Stimulated activated CD8-positive, alpha-beta memory T cell treated with anti-CD3 and anti-CD28 coated beads, Interleukin-7, amount 100 ng/mL, for 1 hour (primary cell): Measurements from ENCODE around the gene GALNT9.

Experiments used
- DNase-seq, 2 donors: peaks; one replicate each; pipeline ENCODE4 v3.0.0-alpha.2; 2020; ENCODE audit warnings: low read depth in 2 of 2

GALNT9 gene

DNA sequence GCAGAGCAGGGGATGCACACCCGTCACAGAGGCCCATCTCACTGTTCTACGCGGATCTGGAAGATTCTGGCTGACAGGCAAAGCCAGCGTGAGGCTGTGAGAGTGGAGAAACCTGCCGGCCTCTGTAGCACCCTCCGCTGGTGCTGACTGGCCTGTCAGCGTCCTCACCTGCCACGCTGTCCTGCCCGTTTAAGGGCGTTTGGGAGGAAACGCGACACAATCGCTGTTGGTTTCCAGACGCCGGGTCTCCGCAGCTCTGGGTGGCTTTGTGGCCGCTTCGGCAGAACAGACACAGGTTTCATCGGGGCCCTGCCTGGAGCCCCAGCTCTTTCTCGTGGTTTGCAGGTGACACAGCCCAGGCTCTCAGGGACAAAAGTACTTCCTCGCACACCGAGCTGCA, 114.5 kb downstream of the GALNT9 start:
- DNase-seq, result no peak

DNA sequence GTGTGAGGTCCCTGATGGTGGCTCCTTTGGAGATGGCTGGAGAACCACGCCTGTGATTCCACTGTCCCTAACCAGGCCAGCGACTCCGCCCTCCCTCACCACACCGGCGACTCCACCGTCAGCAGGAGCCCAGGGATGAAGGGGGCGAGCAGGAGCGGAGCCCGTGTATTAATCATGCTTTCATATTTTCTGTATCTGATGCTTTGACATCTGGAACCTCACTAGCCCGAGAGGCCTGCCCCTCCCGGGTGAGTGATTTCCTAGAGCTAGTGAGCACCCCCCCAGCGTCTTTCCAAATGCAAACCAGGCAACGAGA, 115.3 kb downstream of the GALNT9 start:
- no peak for DNase-seq

DNA sequence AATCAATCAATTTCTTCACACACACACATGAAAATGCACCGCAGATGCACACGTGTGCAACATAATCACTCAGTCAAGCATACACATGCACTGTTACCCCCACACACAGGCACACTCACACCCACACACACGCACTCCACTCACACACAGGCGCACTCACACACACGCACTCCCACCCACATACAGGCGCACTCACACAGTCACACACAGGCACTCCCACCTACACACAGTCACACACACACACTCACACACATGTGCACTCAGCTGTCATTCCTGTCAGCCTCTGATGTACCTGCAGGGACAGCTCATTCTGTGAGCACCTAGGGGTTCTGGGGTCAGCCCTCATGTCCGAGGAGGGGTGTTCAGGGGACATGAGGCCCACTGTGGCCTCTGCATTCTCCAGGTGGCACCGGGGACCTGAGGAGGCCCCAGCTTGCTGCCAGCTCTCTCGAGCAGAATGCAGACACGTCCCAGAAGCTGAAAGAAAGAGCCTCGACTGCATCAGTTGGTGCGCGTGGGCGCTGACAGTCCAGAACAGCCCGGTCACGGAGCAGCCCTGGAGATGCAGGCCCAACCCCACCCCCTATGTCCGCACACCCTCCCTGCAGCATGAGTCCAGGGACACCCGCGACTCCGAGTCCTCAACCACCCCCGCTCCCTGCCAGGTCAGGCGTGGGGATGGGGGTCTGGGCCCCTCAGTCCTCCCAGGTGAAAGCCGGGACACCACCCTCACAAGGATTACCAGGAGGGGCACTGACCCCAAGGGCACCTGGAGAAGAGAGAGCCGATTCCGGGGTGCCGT, 115.8 kb downstream of the GALNT9 start:
- no peak for DNase-seq

DNA sequence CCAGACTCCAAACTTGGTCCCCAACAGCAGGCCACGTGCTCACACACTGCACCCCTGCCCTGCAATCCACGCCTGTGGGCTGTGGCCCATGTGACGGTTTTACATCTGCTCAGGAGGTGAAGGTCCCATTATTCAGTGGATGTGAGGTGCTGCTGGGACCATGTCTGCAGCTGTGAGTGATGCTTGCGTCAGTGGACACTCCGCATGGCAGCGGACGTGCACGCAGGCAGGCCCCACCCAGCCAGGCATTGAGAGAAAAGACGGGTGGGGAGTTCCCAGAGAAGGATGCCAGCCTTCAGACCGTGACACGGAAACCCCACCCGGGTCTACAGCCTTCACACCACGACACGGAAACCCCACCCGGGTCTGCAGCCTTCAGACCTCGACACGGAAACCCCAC, 117.6 kb downstream of the GALNT9 start:
- DNase-seq, result no peak

DNA sequence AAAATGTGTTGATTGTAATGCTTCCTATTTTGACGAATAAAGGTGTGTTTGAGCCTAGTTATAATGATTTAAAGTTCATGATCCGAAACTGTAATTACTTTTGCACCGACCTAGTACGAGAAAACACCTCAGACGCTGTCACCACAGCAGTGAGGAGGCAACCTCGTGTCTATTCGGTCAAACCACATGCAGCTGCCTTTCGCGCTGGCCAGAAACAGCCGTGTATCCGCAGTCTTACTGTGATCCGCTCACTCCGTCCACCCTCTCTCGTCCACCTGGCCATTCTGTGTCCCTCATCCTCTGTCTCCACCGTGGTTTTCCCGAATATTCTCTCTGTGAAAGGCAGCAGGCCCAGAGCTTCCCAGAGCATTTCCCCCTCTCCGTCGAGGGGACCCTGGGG, 118.1 kb downstream of the GALNT9 start:
- no peak for DNase-seq

DNA sequence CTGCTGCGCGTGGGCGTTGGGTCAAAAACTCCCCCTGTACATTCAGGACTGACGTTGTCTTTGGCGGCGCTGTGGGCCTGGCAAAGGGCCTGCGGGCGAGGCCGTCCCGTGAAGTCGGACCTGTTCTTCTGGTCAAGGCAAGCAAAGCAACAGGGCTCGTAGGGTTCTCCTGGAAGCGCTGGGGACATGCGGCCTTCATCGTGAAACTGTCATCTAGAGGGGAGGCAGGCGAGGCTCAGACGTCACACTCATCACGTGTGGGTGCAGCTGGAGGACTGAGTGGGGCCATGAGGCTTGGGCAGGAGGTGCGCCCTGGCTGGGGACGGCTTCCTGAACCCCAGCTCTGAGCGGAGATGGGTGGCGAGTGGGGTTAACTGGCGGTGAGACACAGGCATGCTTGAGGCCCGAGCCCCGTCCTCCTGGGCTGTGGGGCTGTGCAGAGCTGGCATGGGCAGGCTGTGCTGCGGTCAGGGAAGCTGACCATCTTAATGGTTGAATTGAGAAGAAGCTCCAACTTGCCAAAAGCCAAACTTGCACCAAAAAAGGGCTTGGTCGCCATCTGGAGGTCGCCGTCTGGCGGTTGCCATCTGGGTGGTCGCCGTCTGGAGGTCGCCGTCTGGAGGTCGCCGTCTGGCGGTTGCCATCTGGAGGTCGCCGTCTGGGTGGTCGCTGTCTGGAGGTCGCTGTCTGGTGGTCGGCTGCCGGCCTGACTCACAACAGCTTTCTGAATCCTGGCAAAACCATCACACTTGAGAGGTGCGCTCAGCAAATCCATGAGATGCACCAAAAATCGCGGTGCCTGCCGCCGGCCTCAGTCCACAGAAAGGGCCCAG, 119.0 kb downstream of the GALNT9 start:
- no peak for DNase-seq

DNA sequence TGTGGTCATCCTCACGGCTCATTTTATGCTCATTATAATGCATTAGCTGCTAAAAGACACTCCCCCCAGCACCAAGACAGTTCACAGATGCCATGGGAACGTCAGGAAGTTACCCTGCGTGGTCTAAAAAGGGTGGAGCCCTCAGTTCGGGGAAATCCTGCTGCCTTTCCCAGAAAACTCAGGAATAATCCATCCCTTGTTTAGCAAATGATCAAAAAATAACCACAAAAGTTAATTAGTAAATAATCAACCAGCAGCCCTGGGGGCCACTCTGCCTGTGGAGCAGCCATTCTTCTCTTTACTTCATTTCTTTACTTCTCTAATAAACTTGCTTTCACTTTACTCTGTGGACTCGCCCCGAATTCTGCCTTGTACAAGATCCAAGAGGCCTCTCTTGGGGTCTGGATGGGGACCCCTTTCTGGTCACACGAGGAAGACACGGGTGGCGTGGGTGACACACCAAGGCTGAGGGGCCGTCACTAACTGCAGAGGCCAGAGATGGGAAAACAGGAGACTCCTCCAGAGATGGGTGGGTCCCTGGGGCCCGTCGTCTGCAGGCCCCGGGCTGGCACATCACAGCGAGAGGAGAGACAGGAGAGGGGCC, 119.7 kb downstream of the GALNT9 start:
- DNase-seq, result no peak

DNA sequence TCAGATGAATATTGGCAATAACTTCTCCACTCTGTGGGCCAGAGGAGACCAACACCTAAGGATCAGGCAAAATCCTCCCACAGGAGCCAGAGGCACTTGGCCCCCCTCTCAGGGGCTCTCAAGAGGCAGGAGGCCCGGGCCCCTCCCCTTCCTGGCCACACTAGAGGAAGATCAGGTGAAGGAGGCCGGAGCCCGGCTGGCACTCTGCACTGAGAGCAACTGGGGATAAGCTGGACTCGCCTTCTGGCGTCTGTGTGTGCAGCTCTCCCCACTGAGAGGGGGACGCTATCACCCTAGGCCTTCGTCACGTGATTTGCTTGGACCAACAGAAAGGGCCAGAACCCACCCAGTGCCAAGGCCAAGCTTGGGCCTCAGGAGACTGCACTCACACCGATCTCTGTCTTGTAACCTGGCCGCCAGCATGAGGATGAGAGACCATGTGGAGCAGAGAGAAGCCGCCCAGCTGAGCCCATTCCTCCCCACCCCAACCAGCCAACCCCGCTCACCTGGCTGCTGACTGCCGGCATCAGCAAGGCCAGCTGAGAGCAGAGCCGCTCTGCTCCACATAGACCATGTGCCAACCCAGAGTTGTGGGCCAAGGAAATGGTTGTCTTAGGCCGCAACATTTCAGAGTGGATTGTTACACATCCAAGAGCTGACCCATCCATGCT, 121.1 kb downstream of the GALNT9 start:
- DNase-seq, result no peak

DNA sequence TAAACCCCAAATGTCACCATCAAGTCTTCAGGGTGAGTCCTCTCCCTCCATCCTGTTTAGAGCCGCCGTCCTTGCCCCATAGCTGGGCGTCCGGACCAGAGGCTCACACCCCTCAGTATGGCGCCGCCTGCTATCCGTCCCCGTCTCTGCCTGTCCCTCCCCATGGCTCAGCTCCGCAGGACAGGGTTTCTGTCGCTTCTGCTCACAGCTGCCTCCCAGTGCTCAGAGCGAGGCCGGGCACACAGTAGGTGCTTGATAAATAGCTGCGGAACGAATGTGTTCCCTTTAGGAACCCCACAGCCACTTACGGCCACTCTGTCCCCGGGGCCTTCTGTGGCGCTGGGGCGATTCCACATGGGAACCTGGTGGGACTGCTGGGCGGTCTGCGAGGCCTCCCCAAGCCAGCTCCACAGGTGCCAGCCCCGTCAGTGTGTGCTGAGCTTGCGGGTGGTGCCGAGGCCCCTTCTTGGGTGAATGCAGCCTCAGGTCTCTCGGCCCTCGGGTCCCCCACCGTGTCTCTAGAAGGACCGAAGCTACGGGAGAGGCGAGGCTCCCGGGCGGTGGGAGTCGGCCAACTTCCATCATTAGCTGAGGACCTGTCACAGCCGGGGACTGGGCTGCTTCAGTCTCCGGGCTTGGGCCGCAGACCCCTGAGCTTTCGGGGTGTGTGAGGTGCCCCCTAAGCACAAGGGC, 122.2 kb downstream of the GALNT9 start:
- DNase-seq, result no peak

DNA sequence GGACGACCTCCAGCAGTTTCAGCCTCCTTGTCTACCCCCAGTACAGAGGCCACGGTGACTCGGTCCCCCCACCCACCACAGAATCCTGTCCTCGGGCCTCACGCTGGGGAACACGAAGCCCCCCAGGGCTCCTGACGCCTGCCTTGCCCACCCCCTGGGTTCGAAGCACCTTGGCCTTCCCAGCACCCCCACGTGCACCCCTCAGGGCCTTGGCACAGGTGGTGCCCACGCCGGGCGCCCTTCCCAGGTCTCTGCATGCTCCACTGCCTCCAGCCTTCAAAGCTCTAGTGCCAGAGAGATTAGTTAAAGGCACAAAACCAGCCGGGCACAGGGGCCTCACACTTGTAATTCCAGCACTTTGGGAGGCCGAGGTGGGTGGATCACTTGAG, 123.3 kb downstream of the GALNT9 start:
- DNase-seq, result no peak

DNA sequence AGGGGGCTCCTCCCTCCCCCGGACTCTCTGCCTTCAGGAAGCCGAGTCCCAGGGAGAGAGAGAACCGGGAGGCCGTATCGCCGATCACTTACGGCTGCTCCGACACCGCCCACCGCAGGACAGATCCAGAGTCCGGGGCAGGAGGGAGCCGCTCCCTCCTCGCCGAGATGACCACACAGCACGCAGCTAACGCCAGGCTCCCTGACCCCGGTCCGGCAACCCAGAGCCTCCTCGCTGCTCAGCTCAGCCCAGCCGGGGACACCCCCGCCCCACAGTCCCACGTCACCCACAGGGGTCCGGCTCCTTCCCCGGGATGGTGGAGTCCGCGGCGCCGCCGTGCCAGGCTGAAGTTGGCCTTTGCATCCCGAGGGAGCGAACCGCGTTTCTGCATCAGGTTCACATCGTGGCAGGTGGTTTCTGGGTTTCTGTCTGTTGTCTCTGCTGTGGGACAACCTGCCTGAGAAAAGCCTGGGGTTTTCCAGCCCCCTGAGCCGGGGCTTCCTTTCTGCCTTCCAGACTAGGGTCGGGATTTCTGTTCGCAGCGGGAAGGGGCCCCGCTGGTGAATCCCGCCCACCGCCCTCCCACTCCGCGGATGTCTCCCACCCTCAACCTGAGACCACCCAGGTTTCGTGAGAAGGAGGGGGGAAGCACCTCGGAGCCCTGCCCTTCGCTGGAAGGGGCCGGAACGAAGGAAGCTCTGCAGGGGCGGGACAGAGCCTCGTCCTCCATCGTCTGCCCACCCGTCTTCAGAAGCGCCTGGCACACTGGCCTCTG, 123.9 kb downstream of the GALNT9 start:
- no peak for DNase-seq

DNA sequence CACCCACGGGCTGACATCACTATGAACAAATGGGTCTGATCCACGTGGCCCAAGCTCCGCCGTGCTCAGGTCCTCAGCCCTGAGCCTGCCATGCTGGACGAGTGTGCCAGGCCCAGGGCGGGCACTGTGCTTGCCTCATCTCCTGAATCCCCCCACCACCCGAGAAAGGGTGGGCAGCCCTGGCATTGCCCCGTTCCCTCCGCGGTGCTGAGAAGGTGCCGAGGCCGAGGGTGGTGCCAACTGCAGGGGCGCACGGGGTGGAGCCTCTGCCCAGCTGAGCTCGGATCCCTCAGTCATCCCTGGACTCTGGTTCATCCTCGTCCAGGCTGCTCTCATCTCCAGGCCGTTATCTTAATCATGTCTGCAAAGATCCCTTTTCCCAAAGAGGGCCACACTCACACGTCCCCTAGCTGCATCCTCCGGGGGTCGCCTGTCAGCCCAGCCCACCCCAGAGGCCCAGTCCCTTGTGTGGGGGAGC, 124.6 kb downstream of the GALNT9 start:
- no peak for DNase-seq

DNA sequence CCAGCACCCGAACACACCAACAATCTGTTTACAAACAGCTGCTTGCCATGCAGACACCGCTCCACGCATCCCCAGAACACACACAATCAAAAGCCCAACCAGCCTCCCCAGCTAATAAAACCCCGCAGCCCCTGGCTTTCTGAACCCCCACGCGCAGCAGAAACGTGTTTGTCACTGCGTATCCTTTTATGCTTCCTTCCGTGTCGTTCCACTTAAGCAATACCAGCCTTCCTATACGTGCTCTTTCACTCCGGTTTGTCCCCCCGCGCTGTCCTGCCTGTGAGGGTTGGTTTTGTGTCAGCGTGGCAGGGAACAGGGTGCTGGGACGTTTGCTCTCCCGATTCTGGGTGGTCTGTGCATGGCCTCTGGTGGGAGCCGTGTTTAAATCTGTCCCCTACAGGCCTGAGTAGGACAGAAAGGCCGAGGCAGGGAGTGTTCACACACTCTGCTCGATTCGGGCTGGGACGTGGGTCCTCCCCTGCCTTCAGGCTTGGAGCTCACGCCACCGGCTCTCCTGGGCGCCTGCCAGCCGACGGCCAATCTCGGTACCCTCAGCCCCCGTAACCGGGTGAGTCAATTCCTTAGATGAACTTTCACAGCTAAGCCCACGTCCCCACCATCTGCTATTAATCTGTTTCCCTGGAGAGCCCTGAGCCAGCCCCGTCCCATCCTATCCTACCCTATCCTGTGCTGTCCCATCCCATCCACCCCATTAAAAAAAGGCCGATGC, 125.2 kb downstream of the GALNT9 start:
- no peak for DNase-seq

DNA sequence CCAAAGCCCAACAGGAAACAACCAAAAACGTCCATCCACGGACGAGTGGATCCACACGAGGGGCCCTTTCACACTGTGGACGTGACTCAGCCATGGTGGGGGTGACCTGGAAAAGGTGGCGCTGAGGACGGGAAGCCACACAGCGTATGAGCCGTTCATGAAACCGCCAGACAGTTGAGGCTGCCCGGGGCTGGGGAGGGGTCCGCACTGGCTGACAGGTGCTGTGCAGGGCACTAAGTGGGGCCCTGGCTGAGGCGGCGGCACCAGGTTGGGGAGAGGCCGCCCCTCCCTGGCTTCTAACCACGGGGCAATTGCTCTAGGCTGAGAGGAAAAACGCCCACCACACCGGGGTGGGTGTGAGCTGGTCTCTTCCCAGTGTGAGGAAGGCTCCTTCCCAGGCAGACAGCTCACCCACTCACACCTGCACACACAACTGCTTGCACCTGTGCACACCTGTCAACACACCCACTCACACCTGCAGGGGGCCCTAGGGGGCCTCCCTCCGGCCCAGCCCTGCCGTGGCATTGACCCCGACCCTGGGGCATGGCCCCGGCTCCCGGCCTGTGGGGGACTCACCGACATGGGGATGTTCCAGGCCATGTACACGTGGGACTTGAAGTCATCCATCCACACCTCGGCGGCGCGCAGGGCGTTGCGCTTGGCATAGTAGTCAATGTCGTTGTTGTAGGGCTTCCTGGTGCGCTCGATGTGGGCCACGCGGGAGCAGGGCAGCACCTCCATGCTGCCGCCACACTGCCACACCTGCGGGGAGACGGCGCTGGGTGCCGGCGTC, 126.3 kb downstream of the GALNT9 start:
- DNase-seq, result no peak

DNA sequence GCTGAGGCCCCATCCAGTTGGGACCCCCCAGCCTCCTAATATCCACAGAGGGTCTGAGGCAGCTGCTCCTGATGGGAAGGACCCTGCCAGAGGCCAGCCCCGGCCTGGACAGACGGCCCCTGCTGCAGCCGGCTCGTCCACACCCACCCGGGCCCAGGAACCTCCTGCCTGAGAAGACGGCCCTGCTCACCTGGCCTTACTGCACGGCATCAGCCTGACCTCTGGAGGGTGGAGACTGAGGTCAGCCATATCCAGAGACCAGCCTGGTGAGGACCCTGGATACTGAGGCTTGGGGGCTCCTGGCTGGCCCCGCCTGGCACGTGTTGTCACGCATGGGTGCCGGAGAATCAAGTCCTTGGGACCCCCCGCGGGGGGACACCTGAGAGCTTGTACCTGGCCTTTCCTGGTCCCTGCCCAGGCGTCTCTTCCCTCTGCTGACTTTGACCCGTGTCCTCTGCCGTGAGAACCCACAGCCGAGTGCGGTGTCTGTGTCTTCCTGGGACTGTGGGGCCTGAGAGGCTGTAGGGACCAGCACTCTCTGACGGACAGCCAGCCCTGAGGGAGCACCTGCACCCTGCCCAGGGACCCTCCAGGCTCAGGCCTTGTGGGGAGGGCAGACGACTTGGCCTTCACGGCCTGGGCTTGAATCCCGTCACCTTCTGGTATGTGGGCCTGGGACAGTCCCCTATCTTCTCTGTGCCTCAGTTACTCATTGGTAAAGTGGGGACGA, 127.8 kb downstream of the GALNT9 start:
- DNase-seq, result no peak

DNA sequence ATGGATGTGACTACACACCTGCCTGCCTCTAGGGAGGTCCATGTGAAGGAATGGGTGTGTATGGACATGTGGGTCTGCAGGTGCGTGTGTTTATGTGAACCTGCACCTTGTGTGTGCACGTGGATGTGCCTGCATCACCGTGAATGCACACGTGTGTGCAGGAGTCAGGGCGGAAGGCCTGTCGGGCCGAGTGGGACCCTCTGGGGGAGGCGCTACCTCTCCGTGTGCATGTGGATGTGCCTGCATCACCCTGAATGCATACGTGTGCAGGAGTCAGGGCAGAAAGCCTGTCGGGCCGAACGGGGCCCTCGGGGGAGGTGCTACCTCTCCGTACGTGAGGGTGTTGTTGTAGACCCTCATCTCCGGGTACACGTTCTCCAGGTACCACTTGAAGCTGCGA, 128.6 kb downstream of the GALNT9 start:
- DNase-seq, result no peak

DNA sequence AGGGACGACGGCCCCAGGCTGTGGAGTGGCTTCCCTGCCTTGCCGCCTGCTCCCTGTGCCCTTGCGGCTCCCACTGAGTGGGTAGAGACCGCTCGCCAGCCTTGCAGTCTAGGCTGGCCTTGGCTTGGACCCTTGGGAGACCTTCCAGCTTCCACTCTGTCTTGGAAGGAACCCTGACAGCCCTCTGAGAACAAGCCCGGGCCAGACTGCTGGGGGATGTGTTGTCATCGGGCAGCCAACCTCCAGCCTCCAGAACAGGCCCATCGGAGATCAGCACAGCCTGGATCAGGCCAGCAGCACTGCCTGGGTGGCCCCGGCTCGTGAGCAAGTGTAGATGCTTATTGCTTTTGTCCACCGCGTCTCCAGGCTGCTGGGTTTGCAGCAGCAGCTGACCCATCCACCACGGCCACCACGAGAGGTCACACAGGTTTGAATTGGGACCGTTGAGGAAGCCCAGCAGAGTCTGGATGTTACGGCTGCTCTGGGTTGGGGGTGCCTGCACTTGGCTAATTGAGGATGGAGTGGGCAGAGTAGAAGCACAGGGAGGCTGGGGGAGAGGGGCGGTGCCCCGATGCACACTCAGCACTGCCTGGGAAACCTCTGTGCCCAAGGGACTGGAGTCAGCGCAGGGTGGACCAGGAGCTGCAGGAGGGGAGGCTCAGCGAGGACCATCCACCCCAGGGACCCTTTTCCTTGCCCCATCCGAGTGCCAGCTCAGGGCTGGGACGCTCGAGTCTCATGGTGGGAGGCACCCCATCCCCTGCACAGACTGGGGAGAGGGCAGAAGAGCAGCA, 129.7 kb downstream of the GALNT9 start:
- DNase-seq, result no peak

DNA sequence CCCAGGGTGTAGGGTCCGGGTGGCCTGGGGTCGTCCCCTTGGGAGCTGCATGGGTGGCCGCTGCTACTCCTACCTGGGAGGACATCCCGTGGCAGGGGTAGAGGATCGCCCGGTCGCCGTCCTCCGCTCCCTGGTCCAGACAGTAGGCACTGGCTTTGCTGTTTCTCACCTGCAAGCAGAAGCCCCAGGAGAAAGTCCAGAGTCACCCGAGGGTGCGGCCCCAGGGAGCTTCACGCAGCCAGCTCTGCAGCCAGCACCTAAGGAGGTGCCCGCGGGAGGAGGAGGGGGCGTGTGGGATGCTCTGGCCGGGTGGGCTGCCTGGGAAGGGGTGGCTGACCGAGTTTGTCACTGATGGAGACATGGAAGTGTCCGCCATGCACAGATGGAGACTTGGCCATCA, 130.3 kb downstream of the GALNT9 start:
- DNase-seq, result no peak
